DMS79 treated with DMSO at 0.1 percent for 48 hours (cell line): ENCODE measurements around the gene RNF181.
A peak's percentile ranks its signal among the peaks of the same experiment; 100 is the strongest.
"Not testable (repeated sequence)": the region's sequence is repeated elsewhere in the genome, so short reads cannot be mapped to it uniquely, and the experiment has no call there.

Experiments used
- DNase-seq: peaks from one replicate; lab custom pipeline; 2025; lab: John Stamatoyannopoulos, UW

Gene RNF181

GRCh38 chr2:85577386-85578242, 17.9 kb upstream of the RNF181 start, which contains the start of gene VAMP8:
TSS of gene VAMP8 (plus strand) at chr2:85577586. CDS start at chr2:85577647, 61 bp downstream.
- peak; percentile 64 for DNase-seq

GRCh38 chr2:85578243-85579180, 17.0 kb upstream of the RNF181 start:
- no peak for DNase-seq

GRCh38 chr2:85579266-85579935, 16.1 kb upstream of the RNF181 start:
- no peak for DNase-seq

GRCh38 chr2:85580206-85580605, 15.3 kb upstream of the RNF181 start:
- no peak for DNase-seq

- DNase-seq, result no peak
These were observed 13.1 kb upstream of the RNF181 start for GRCh38 chr2:85582492-85582891.

GRCh38 chr2:85583667-85584353, 11.7 kb upstream of the RNF181 start:
- no peak for DNase-seq

- DNase-seq, result no peak
These were observed 11.1 kb upstream of the RNF181 start, which contains the start of gene VAMP5 for GRCh38 chr2:85584354-85584856. TSS of gene VAMP5 (plus strand) at chr2:85584431. CDS start at chr2:85584491, 60 bp downstream.

- no peak for DNase-seq
These were observed 10.4 kb upstream of the RNF181 start for GRCh38 chr2:85584857-85585780.

GRCh38 chr2:85585781-85586105, 9.8 kb upstream of the RNF181 start:
- no peak for DNase-seq

GRCh38 chr2:85588236-85588635, 7.3 kb upstream of the RNF181 start:
- no peak for DNase-seq

- no peak for DNase-seq
These were observed 6.9 kb upstream of the RNF181 start for GRCh38 chr2:85588645-85589044.

GRCh38 chr2:85589181-85589580, 6.4 kb upstream of the RNF181 start:
- DNase-seq, result no peak

GRCh38 chr2:85589982-85590791, 5.4 kb upstream of the RNF181 start:
- peak; percentile 48 for DNase-seq

GRCh38 chr2:85590950-85591349, 4.6 kb upstream of the RNF181 start:
- DNase-seq, result no peak

GRCh38 chr2:85591563-85591962, 4.0 kb upstream of the RNF181 start:
- no peak for DNase-seq

- not testable (repeated sequence) for DNase-seq
These were observed 3.2 kb upstream of the RNF181 start for GRCh38 chr2:85592299-85592698.

- no peak for DNase-seq
These were observed 2.5 kb upstream of the RNF181 start for GRCh38 chr2:85593023-85593422.

- DNase-seq, result peak; percentile 68
These were observed 737 bp upstream of the RNF181 start for GRCh38 chr2:85594715-85595300.

- no peak for DNase-seq
These were observed 435 bp downstream of the RNF181 start for GRCh38 chr2:85596026-85596333.
